ENCODE results near the gene TOM1L1. TPM values are rescaled to one million over a fixed set of nuclear protein-coding genes. Genes with fewer than 3 reads are reported as not detected.

TOM1L1 gene
- total RNA-seq, 1 experiment from 2014 or later: 44.6 TPM

DNA sequence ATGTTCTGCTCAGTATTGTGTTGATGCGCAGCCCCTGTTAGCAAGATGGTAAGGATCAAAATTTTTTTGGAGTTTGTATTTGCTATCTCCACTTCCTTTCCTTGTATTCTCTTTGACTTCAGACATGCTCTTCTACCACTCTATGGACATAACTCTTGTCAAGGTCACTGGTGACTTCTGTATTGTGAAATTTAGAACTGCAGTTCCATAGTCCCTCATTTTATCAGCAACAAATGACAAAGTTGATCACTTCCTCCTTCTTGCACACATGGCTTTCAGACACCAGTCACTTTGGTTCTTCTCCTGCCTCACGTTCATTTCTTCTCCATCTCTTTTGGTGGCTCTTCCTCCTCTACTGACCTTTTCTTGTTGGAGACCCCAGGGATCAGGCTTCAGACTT, 46.7 kb downstream of the TOM1L1 start:
- WGBS (ENCODE audit: extremely low coverage, insufficient read length, low lambda C conversion rate): no CpG with 5 or more reads among the region's 2 CpGs
- no peak overlapping the region for H3T11ph ChIP-seq (ENCODE audit: low read length)
- H3K23me2 ChIP-seq (ENCODE audit: insufficient read length, low read depth, low read length, poor library complexity, severe bottlenecking): no peaks in the 10 kb centered on the region
- H2AFZ ChIP-seq (ENCODE audit: low read length): no peak overlapping the region
- no peak overlapping the region for H2BK15ac ChIP-seq (ENCODE audit: low read depth, low read length)
- H3K79me2 ChIP-seq (ENCODE audit: insufficient read depth, low read length): no peaks in the 10 kb centered on the region
- no peaks in the 10 kb centered on the region for H3K9me3 ChIP-seq (ENCODE audit: control insufficient read depth, low read depth, low read length)
- H2BK20ac ChIP-seq (ENCODE audit: low read depth, low read length, poor library complexity, severe bottlenecking): no peak overlapping the region
- no peaks in the 10 kb centered on the region for H3K27me3 ChIP-seq (ENCODE audit: insufficient read depth, low read length)
- no peak overlapping the region for H2BK120ac ChIP-seq (ENCODE audit: low read depth, low read length, poor library complexity, severe bottlenecking)
- no peak overlapping the region for H3K23ac ChIP-seq (ENCODE audit: insufficient read length, low read depth, low read length)
- H3K14ac ChIP-seq (ENCODE audit: insufficient read depth, low read length): no peak overlapping the region
- DNase-seq: no peak
- no peak overlapping the region for H3K9ac ChIP-seq (ENCODE audit: extremely low read depth, insufficient read length, low read length)
- Mint-ChIP-seq H3K36me3 (ENCODE audit: insufficient read depth in 1 of 3, low read depth in 3 of 3) (peaks cover 24 to 48% (median 45%) of the 10 kb centered on the region in 3 experiments), H3K4me3 (no peak overlapping the region), H3K27ac (no peak overlapping the region), H3K9me3 (no peaks in the 10 kb centered on the region), H3K4me1 (no peaks in the 10 kb centered on the region), H3K27me3 (ENCODE audit: low read depth) (no peaks in the 10 kb centered on the region)
- no peak overlapping the region for H2BK12ac ChIP-seq (ENCODE audit: insufficient read length, low read depth, low read length)
- H3K27ac ChIP-seq (ENCODE audit: insufficient read length, low read depth, low read length): no peak overlapping the region
- no peak overlapping the region for H3K4me2 ChIP-seq (ENCODE audit: insufficient read depth, insufficient read length, low read length)
- H2BK5ac ChIP-seq (ENCODE audit: insufficient read length, low read length): no peak overlapping the region
- H4K20me1 ChIP-seq (ENCODE audit: control insufficient read depth, insufficient read depth, insufficient read length): no peaks in the 10 kb centered on the region
- H3K56ac ChIP-seq (ENCODE audit: insufficient read length, low read depth, low read length): no peak overlapping the region
- H3K79me1 ChIP-seq (ENCODE audit: insufficient read depth, low read depth, low read length, poor library complexity, severe bottlenecking): no peaks in the 10 kb centered on the region
- no peak overlapping the region for H3K4ac ChIP-seq (ENCODE audit: low read depth, low read length)
- no peaks in the 10 kb centered on the region for H3K4me1 ChIP-seq (ENCODE audit: insufficient read depth, low read length)
- no peak overlapping the region for H4K5ac ChIP-seq (ENCODE audit: insufficient read length, low read depth, low read length)
- H3K18ac ChIP-seq (ENCODE audit: insufficient read length, low read depth, low read length): no peak overlapping the region
- H4K8ac ChIP-seq (replicated peaks; ENCODE audit: insufficient read length, low read depth, low read length): no peak overlapping the region
- H4K91ac ChIP-seq (ENCODE audit: insufficient read length, low read depth, low read length): no peak overlapping the region
- TF ChIP-seq, protein P1, sequence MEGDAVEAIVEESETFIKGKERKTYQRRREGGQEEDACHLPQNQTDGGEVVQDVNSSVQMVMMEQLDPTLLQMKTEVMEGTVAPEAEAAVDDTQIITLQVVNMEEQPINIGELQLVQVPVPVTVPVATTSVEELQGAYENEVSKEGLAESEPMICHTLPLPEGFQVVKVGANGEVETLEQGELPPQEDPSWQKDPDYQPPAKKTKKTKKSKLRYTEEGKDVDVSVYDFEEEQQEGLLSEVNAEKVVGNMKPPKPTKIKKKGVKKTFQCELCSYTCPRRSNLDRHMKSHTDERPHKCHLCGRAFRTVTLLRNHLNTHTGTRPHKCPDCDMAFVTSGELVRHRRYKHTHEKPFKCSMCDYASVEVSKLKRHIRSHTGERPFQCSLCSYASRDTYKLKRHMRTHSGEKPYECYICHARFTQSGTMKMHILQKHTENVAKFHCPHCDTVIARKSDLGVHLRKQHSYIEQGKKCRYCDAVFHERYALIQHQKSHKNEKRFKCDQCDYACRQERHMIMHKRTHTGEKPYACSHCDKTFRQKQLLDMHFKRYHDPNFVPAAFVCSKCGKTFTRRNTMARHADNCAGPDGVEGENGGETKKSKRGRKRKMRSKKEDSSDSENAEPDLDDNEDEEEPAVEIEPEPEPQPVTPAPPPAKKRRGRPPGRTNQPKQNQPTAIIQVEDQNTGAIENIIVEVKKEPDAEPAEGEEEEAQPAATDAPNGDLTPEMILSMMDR (conservative IDR thresholded peaks at IDR 0.05): no peak
- H2AK5ac ChIP-seq (ENCODE audit: insufficient read length, low read length): no peak overlapping the region
